NCI-H510A (cell line): Measurements from ENCODE around the gene PEX10.
"Not testable (repeated sequence)": the region's sequence is repeated elsewhere in the genome, so short reads cannot be mapped to it uniquely, and the experiment has no call there.

ENCODE experiments used
- DNase-seq: peaks from one replicate; lab custom pipeline; 2025; lab: John Stamatoyannopoulos, UW

The PEX10 gene

DNA sequence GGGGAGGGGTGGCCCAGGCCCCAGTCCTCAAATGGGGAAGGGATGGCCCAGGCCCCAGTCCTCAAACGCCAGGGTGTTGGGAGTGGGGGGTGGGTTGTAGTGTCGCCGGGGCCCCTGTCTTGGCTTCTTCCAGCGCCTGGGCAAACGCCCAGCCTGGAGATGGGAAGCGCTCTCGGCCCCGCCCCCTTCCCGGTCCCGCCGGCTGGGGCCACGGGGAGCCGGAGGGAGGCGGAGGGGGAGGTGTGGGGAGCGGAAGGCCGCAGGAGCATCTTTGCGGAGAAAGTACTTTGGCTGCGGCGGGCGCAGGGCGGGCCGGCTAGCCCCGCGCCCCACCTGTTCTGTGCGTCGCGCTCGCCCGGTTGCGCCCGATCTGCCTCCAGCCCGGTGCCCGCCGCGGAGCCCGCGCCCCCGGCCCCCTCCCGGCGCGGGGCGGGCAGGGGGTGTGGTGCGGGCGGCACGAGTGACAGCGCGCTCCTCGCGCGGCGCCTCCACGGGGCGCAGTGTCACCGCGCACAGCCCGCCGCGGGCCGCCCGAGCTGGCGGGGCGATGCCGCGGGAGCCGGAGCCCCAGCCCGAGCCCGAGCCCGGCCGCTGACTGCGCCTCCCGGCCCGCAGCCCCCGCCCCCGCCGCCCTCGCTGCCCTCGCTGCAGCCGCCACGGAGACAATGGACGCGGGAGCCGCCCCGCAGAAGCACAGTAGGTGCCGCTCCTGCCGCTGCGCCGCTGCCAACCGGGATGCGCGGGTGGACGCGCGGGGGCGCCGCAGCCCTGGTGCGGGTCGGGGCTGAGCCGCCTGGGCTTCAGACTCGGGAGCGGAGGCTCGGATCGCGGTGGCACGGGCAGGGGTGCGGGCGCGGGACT lies 31.1 kb upstream of the PEX10 start:
- DNase-seq = no peak

DNA sequence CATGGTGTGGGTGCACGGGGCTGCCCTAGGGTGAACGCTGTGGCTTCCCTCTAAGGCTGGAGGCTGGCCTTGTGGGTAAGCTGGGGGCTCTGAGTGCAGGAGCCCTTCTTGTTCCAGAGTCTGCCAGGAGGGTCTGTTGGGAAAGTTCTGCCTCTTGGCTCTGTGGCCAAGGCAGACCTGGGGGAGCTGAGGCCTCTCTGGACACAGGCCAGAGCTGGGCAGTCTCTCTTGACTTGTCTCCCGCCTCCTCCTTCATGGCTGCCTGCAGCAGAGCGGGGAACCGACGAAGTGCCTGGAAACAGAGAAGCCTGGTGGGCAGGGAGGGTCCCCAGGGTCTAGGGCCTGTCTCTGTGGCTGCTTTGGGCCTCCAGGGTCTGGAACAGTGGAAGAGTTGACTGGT lies 30.3 kb upstream of the PEX10 start:
- no peak for DNase-seq

DNA sequence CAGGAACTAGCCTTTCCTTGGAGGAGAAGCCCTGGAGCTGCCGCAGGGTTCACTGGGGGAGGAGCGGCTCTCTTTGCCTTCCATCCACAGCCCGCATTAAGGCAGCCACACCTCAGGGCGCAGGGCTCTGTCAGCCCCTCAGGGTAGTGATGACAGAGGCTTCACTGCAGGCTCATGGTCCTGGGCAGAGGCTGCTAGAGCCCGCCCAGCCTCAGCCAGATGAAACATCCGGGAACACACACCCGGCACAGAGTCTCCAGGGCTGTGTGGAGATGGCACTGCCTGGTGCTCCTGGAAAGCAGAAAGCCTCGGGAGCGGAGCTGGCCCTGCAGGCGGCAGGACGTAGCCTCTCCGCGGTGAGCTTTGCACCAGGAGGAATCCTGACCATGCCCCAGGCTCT lies 29.4 kb upstream of the PEX10 start:
- no peak for DNase-seq

DNA sequence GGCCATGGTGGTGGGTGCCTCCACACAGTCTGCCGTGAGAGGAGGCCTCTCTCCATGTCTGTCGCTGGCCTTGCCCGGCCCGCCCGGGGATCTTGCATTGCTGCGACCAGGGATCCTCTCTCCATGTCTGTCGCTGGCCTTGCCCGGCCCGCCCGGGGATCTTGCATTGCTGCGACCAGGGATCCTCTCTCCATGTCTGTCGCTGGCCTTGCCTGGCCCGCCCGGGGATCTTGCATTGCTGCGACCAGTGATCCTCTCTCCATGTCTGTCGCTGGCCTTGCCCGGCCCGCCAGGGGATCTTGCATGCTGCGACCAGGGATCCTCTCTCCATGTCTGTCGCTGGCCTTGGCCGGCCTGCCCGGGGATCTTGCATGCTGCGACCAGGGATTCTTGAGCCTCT lies 28.0 kb upstream of the PEX10 start:
- not testable (repeated sequence) for DNase-seq

DNA sequence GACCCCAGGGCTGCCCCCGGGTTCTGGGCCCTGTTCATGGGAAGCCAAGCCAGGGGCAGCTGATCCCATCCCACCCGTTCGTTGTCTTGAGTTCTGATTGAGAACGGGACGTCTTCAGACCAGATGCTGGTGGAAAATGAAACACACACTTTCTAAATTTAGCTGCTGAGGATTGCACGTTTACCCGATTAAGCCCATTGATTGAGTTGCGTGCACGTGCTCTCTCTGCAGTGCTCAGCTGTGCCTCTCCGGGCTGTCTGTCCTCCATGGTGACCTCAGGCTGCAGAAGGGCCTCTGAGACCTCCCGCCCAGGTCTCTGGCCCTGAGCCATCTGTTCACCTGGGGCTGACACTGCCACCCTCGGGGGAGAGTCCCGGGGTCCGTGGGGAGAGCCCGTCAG lies 27.0 kb upstream of the PEX10 start:
- DNase-seq = no peak

DNA sequence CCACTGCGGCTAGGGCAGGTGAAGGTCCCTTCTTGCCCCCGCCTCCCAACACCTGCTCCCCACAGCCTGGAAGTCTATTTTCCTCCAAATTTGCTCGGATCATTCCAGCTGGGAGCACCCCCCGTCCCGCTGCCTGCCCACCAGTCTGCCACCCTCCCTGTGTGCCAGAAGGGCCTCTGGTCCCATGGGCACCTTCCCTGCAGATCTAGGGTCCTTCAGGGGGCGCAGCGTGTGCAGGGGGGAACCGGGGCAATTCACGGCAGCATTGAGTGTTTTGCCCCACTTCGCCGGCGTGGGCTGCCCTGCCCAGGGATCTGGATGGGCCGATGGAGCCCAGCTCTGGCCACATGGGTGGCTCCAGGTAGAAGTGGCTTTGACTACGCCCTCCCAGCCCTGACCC lies 26.3 kb upstream of the PEX10 start:
- DNase-seq = no peak

DNA sequence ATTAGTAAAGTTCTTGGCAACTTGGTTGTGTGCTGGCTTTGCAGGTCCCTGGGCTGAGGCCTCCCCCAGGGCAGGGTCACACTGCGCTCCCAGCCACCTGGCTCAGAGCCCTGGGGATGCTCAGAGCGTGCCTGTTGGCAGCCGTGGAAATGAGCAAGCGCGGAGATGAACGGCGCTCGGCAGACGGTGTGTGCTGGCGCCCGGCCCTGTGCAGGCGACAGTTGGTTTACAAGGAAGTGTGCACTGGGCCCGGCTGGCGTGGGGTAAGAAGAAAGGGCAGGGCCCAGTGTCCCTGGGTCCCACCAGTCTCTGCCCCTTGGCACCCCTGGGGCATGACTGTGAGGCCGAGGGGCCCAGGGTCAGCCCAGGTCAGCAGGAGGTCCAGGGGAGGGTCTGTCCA lies 25.7 kb upstream of the PEX10 start:
- DNase-seq = no peak

DNA sequence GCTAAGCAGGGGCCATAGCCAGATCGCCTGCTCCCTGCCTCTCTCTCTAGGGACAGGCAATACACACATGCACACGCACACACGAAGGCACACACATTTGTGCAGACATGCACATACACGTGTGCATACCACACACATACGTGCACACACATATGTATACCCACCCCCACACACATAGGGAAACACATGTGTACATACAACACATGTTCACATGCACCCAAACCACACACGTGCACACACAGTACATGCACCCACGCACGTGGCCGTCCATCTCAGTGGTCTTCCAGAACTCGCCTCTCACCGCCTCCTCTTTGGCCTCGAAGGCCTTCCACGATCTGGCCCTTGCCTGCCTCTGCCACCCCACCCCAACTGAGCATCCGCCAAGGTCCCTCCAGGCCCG lies 25.3 kb upstream of the PEX10 start:
- no peak for DNase-seq

DNA sequence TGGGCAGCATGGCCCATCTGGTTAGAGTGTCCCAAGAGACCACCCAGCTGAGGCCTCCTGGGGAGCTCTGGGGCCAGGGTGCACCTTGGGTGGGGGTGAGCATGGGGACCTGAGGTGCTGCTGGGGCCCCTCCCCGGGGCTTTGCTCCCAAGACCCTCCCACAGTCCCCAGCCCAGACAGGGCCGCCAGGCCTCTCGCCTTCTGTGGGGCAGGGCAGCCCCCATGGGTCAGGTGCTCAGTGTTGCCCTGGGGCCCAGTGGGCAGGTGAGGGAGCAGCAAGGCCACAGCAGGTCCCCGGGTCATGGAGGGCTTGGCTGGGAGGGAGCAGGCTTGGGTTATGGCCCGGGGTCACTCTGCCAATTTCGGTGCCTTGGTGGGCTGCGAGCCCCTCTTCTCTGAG lies 24.5 kb upstream of the PEX10 start:
- no peak for DNase-seq

DNA sequence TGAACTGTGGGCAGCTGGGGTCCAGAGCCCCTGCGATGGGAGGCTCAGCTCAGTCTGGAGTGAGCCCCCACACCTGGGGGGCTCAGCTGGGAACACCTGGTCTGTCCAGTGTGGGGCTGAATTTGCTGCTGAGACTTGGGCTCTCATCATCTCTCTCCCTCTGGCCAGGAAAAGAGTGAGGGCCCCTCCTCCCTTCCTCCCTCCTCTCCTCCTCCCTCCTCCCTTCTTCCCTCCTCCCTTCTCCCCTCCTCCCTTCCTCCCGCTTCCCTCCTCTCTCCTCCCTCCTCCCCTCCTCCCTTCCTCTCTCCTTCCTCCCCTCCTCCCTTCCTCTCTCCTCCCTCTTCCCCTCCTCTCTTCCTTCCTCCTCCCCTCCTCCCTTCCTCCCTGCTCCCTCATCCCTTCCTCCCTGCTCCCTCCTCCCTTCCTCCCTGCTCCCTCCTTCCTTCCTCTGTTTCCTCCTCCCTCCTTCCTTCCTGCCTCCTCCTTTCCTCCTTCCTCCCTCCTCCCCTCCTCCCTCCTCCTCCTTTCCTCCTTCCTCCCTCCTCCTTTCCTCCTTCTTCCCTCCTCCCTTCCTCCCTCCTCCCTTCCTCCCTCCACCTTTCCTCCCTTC lies 23.5 kb upstream of the PEX10 start:
- DNase-seq = no peak

DNA sequence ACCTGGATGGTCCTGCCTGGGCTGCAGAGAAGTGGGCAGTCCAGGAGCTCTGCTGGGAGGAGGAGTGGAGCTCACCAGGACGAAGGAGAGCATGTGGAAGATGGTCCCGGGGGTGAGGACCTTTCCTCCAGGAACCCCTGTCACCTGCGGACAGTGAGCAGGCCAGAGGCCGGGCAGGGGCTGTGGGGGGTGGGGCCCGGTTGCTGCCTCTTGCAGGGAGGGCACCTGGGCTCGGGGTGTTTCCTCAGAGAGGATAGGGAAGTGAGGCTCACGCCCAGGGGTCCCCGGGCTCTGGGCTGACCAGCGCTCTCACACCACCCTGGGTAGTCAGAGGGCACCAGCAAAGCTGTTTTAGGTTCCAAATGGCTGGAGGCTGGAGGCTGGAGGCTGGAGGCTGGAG lies 22.7 kb upstream of the PEX10 start:
- no peak for DNase-seq

DNA sequence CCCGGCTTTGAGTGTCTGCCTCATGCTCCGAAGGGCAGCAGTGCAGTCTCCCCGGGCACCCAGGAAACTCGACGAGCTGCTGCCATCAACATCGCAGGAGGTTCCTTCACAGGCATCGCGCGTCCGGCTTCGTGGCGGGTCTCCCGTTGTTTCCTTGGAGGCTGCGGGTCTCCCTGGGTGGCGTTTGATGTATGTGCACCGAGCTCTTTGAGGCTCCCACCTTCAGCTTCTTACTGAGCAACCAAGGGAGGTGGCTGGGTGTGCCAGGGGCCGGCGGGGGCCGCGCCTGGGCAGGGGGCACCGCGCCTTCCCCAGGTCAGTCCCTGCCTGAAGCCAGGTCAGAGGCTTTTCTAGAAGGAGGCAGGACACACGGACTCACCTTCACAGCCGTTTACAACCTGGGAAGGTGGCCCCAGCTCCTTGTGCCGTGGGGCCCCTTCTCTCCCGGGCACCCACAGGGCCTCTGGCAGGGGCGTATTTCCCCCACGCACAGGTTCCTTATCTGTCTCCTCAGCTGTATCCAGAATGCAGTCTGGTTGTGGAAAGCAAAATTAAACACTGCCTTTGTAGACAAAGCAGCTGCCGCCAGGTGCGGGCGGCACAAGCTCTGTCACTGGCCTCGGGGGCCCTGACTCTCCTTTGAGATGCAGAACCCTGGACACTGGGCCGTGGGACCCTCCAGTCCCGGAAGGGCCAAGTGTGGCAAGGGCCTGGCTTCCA lies 21.7 kb upstream of the PEX10 start:
- DNase-seq = no peak

DNA sequence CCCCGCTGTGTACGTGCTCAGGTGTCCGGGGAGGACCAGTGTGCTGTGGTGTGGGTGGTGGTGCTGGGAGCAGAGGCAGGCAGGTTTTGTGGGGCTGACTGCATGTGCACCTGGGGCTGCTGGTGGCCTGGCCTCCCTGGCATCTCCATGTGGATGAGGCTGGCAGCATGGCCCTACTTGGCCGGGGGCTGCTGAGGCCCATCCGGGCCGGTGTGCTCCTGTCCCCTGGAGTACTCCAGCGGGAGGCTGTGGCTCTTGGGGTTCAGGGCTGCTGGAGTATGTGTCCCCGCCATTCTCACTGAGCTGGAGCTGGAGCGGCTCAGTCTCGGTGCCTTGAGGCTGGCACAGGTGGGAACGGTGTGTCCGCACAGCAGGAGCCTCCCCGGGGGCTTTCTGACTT lies 20.8 kb upstream of the PEX10 start:
- no peak for DNase-seq

DNA sequence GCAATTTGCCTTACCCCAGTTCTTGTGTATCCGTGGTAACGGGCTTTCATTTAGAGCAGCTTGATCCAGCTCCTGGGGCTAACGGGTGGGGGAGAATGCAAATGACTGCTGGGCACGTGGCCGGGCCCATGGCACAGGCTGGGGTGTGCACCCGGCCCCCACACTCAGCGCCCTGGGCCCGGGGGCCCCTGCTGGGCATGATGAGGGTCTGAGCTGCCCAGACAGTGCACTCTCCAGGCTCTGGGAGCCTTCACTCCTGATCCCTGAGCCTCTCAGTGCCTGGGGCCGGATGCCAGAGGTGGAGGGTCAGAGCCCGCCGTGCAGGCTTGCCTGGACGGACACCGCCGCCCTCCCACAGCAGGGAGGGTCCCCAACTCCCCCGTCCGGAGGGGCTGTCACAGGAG lies 20.1 kb upstream of the PEX10 start:
- no peak for DNase-seq

DNA sequence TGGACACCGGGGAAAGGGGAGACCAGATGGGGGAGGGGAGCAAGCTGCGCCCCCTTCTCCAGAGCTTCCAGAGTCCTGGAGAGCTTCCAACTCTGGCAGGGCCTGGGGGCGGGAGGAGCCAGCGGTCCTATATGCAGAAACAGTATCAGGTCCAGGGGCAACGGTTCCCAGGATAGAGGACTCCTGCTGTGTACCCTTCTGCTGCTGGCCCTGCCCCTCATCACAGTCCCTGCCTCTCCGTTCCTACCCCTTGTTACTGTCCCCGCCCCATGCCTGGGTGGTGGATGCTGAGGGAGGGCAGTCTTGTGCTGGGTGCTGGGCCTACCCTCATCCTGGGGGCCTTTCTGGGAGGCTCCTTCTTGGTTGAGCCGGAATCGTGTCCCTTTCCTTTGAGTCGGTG lies 19.2 kb upstream of the PEX10 start:
- no peak for DNase-seq

DNA sequence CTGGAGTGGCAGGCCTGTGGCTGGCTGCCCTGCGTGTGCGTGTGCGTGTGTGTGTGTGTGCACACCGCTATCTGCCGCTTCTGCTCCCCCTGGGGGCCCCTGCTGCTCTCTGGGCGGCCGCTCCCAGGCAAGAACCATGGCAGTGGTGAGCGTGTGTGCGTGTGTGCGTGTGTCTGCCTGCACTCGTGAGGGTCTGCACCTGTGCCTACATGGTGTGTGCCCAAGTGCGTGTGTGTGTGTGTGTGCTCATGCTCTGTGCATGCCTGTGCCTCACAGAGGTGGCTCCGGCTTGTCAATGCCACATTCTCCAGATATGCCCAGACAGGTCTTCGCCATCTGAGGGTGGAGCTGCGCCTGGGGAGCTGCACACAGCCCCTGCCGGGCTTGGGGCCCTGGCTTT lies 18.7 kb upstream of the PEX10 start:
- no peak for DNase-seq

DNA sequence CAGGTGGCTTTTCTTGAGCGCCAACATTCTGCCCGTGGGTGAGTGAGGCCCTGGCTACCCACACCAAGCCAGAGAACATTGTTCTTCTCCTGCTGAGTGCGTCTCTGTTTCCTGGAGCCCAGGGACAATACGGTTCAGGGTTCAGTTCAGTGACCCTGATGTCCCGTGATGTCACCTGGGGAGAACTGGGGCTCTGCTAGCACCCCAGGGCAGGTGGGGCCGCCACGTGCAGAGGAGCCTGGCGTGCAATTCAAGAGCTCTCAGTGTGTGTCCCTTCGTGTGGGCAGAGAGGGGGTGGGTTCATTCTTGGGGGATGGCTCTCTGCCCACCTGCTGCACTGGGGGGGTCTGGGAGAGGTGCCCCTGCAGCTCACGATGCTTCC lies 18.2 kb upstream of the PEX10 start:
- DNase-seq = no peak

DNA sequence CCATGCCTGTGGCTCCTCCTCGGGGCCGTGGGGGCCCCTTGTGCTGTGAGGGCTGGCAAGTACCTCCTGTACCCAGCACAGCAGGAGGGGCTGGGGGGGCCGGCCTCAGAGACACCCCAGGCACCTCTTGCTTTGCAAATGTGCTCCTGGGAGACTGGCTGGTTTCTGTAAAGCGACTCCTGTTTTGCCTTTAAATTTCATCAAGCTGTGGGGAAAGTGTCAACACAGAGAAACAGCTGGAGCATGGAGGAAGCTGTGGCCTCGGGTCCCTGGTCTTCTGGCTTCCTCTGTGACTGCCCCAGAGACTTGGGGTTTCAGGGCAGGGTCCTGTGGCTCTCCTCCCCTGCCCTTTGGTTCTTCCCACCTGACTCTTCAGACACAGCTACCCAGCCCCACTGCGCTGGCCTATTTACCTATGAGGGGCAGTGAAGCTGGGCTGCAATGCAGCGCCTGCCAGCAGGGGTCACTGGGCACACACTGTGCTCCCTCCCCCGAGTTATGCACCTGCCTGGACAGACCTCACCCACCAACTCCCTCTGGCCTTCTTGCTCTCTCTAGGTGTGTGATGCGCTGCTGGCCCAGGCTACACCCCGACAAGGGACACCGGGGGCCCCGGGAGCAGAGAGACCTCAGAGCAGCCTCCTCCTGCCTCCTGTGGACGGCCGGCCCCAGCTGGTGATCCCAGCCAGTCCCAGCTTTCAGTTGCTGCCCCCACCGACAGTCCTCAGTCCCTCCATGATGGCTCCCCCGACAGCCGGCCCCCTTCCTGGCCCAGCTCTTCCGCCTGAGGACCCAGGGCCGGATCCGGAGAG lies 17.6 kb upstream of the PEX10 start:
- DNase-seq = no peak

DNA sequence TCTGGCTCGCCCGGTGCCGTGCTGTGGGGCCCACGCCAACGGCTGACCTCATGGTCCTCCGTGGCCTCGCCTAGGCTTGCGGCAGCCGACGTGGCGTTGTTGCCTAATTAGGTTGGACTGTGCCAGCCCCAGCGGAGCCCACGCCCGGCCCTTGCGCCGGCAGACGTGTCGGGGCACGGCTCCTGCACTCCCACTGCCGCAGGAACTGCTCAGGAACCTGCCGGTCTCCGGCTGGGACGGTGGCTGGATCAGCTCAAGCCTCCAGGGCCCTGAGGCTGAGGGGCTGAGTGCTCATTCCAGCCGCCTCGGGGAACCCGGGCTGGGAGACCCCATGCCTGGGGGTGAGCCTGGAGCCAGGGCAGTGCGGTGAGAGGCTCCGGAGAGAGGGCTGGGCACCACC lies 16.1 kb upstream of the PEX10 start:
- no peak for DNase-seq

DNA sequence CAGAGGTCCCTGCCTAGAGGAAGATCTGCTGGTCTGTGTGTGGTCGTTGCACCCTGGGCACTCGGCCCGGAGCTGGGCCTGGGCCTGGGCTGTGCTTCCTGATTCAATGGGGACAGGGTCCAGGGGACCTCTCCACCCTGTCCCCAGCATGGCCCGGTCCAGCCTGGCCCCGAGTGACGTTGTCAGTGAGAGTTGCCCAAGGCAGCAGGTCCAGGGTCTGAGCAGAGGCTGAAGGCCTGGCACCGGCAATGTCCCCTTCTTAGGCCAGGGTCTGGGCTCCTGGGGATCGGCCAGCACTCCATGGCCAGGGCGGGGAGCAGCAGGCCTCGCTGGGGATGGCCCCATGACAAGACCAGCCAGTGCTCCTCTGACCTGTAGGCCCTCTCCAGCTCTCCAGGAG lies 15.6 kb upstream of the PEX10 start:
- no peak for DNase-seq

DNA sequence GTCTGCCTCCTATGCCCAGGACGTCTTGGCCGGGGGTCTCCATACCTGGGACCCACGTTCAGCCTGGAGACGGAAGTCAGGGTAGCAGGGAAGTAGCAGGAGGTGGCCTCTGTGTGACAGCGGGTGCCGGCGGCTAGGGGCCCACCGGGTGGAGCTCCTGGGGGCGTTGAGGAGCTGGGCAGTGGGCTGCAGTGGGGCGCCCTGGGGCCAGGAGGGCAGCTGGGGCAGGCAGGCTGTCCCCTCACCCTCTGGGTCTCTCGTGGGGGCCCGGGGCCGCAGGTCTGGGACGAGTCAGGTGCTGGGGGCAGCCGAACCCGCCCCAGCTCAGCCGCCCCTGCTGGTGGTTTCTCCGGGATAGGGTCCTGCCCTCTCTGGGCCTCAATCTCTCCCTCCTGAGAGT lies 14.7 kb upstream of the PEX10 start:
- DNase-seq = no peak

DNA sequence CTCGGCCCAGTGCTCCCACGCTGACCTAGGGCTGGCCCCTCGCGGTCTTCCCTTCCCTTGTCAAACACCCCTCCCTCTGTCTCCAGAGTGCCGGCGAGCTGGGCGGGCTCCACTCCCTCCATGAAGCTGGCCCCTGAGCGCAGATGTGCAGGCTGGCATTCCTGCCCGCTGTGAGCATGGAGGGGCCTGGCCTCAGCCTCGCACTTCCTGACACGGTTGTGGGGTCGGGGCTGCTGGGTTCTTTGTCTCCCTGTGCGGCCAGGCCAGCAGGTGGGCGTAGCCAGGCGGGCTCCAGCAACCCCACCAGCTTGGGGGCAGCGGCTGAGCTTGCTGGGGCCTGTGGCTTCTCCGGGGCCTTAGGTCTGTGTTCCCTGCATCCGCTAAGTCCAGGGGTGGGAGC lies 14.2 kb upstream of the PEX10 start:
- no peak for DNase-seq

DNA sequence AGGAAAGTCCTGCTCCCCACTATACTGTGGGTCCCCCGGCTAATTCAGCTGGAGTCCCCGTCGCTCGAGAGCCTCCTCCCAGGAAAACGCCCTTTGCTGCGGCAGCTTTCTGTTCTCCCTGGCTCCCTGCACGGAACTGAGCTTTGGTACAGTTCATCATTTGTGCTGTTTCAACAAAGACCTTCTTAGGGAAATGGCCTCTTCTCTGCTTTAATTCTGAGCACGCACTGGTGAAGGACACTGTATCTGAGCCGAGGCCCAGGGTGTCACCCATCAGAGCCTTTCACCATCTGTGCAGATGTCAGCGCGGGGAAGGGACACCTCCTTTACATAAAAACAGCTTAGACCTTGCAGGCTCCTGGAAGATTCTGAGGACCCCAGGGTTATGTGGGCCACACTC lies 13.5 kb upstream of the PEX10 start:
- no peak for DNase-seq
